Natural killer cell (primary cell): ENCODE measurements around the gene DLEC1. TPM values are rescaled to one million over a fixed set of nuclear protein-coding genes. Genes with fewer than 3 reads are reported as not detected.

Experiments
- ATAC-seq, 3 donors: fragments of 150-1000 bp in 2 of 3; fragments of 200-7000 bp in 1 of 3; cut with Tn5 transposase; 1 replicate in 1 of 3; 2 replicates in 2 of 3; pipeline ENCODE4 v1.10.0; 2021; ENCODE audit warnings: mild to moderate bottlenecking in 2 of 3, moderate library complexity in 2 of 3
- DNase-seq, 2 donors: peaks; one replicate each; pipeline versions ENCODE4 v3.0.0 to v3.0.0-alpha.2; 2013 to 2021; ENCODE audit warnings: mixed read lengths in 1 of 2
- H3K27ac ChIP-seq: one replicate; pipeline ENCODE4 v1.5.1; 2013; ENCODE audit warnings: mild to moderate bottlenecking, low read length
- H3K27me3 ChIP-seq: one replicate; pipeline ENCODE4 v1.6.1; 2013; ENCODE audit warnings: low read length; ENCODE audit not compliant: control insufficient read depth, insufficient read depth
- H3K36me3 ChIP-seq: one replicate; pipeline ENCODE4 v1.6.1; 2013; ENCODE audit warnings: low read length; ENCODE audit not compliant: control insufficient read depth, insufficient read depth
- H3K4me1 ChIP-seq: one replicate; pipeline ENCODE4 v1.6.1; 2013; ENCODE audit warnings: low read length; ENCODE audit not compliant: control insufficient read depth, insufficient read depth
- H3K4me3 ChIP-seq: one replicate; pipeline ENCODE4 v1.5.1; 2013; ENCODE audit warnings: low read length
- H3K9me3 ChIP-seq: one replicate; pipeline ENCODE4 v1.6.1; 2013; ENCODE audit warnings: low read length; ENCODE audit not compliant: control insufficient read depth, insufficient read depth
- H3K27ac Mint-ChIP-seq, 2 donors: one replicate each; pipeline ENCODE4 v1.8.0; 2022; ENCODE audit warnings: mild to moderate bottlenecking in 2 of 2, mixed read lengths in 2 of 2, moderate library complexity in 1 of 2
- H3K27me3 Mint-ChIP-seq, 2 donors: one replicate each; pipeline ENCODE4 v1.8.0; 2022; ENCODE audit warnings: low read depth in 2 of 2, mixed read lengths in 2 of 2
- H3K36me3 Mint-ChIP-seq: one replicate; pipeline ENCODE4 v1.8.0; 2022; ENCODE audit warnings: mixed read lengths
- H3K4me1 Mint-ChIP-seq, 2 donors: one replicate each; pipeline ENCODE4 v1.8.0; 2022; ENCODE audit warnings: mixed read lengths in 2 of 2
- H3K4me3 Mint-ChIP-seq: one replicate; pipeline ENCODE4 v1.8.0; 2022; ENCODE audit warnings: mild to moderate bottlenecking, moderate library complexity, mixed read lengths
- H3K9me3 Mint-ChIP-seq, 2 donors: one replicate each; pipeline ENCODE4 v1.8.0; 2022; ENCODE audit warnings: mixed read lengths in 2 of 2
- WGBS: methylation state at CpG from one replicate; pipeline ENCODE4 v1.1.7; 2013; ENCODE audit warnings: missing lambda C conversion rate; ENCODE audit not compliant: insufficient coverage; 5-methylcytosine and 5-hydroxymethylcytosine counted together
- intact Hi-C: fragments of 100-400 bp; cut with micrococcal nuclease; formaldehyde crosslinking; loops from one replicate; pipeline ENCODE4 v1.14.2; 2022
- total RNA-seq, 4 donors: library from RNA; stranded (reverse); fragments of 120-200 nt in 1 of 4; gene quantifications; one replicate each; pipeline versions ENCODE4 v1.2.3 to v1.2.4, GENCODE V29; 2013 to 2022
- TF ChIP-seq, protein P1 (sequence below): fragments of 200-600 bp; IDR thresholded peaks from one replicate; pipeline ENCODE4 v1.8.0; 2022; ENCODE audit warnings: antibody characterized with exemption

The DLEC1 gene
- total RNA-seq, 3 donors from 2014 or later (not counting 1 experiment from before 2014, with no cell fraction given), result 6.1 to 7.5 (median 7.0) TPM

DNA sequence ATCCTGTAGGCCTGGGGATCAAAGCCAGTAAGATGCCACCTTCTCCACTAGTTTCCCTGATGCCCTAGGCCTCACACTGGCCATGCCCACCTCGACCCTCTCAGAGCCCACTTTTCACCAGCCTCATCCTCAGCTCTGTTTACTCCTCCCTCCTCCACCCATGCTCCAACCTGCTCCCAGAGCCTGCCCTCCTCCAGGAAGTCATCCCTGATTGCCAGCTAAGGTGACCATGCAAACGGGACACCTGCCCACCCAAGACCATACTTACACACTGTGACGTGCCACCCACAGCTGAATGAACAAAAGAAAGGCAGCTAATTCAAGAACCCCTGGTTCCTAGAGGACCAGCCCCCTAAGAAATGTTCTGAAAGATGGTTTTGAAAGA lies 18.7 kb upstream of the DLEC1 start:
- no peaks in the 10 kb centered on the region for H3K27me3 Mint-ChIP-seq
- TF ChIP-seq, protein P1, sequence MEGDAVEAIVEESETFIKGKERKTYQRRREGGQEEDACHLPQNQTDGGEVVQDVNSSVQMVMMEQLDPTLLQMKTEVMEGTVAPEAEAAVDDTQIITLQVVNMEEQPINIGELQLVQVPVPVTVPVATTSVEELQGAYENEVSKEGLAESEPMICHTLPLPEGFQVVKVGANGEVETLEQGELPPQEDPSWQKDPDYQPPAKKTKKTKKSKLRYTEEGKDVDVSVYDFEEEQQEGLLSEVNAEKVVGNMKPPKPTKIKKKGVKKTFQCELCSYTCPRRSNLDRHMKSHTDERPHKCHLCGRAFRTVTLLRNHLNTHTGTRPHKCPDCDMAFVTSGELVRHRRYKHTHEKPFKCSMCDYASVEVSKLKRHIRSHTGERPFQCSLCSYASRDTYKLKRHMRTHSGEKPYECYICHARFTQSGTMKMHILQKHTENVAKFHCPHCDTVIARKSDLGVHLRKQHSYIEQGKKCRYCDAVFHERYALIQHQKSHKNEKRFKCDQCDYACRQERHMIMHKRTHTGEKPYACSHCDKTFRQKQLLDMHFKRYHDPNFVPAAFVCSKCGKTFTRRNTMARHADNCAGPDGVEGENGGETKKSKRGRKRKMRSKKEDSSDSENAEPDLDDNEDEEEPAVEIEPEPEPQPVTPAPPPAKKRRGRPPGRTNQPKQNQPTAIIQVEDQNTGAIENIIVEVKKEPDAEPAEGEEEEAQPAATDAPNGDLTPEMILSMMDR, result no peak
- Histone ChIP-seq H3K9me3 (peaks cover 3% of the 10 kb centered on the region), H3K36me3 (peaks cover 20% of the 10 kb centered on the region), H3K4me3 (no peak overlapping the region), H3K4me1 (peaks cover 22% of the 10 kb centered on the region), H3K27me3 (no peaks in the 10 kb centered on the region), H3K27ac (no peak overlapping the region)
- WGBS, result 70% methylated on average over 2 of the region's 3 CpGs
- ATAC-seq (no peak), DNase-seq (no peak)
- peaks cover 15 to 54% of the 10 kb centered on the region in 2 donors for H3K4me1 Mint-ChIP-seq
- peaks cover 3% of the 10 kb centered on the region for H3K36me3 Mint-ChIP-seq
- peaks cover 0 to 3% of the 10 kb centered on the region in 2 donors for H3K9me3 Mint-ChIP-seq
- peak overlapping the region in 1 of 2 donors; percentile 99 for H3K27ac Mint-ChIP-seq
- no peak overlapping the region for H3K4me3 Mint-ChIP-seq
- intact Hi-C loops, result no loop called here

DNA sequence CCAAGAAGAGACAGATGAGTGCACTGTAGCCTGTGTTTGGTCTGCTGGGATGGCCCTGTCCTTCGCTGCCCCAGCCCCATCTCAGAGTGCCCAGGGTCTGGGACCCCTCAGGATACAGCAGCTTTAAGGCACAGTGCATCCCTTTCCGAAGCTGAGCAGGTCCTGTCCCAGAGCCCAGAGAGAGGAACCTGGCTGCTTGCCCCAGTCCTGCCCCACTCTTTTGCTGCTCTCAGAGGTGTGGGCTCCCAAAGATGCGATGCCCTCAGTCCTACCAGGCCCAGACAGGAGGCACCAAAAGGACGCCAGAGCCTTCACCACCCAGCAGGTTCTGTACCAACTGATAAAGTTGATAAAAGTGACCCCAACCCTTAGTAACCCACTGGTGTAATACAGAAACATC lies 17.8 kb upstream of the DLEC1 start:
- no peak for ATAC-seq
- Histone ChIP-seq H3K4me3 (no peak overlapping the region), H3K9me3 (peaks cover 3% of the 10 kb centered on the region), H3K4me1 (peaks cover 31% of the 10 kb centered on the region), H3K27ac (no peak overlapping the region), H3K36me3 (peaks cover 13% of the 10 kb centered on the region), H3K27me3 (no peaks in the 10 kb centered on the region)
- TF ChIP-seq, protein P1, result no peak
- 89% methylated on average over 4 of the region's 4 CpGs for WGBS
- no peak for DNase-seq
- peaks cover 0 to 3% of the 10 kb centered on the region in 2 donors for H3K9me3 Mint-ChIP-seq
- no peaks in the 10 kb centered on the region for H3K27me3 Mint-ChIP-seq
- H3K4me3 Mint-ChIP-seq, result no peak overlapping the region
- H3K27ac Mint-ChIP-seq, result peak overlapping the region; percentile 30 to 99
- intact Hi-C loops, result no loop called here
- H3K36me3 Mint-ChIP-seq, result no peaks in the 10 kb centered on the region
- H3K4me1 Mint-ChIP-seq, result peaks cover 22 to 61% of the 10 kb centered on the region in 2 donors

DNA sequence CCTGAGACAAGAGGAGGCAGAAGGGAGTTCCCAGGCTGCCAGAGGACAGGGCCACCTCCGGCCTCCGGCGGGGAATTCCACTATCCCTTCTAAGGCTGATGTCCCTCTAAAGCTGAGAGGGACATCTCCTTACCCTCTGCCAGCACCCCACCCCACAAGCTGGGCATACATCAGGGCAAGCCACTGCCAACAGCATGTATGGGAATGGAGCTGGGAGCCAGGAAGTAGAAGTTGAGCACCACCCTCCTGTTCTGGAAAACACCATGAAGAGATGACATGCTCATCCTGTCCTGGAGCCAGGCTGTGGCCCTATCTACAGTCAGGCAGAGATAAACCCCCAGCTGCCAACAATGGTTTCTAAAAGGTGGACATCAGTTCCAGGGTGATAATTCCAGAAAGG lies 16.7 kb upstream of the DLEC1 start:
- Histone ChIP-seq H3K4me1 (peaks cover 32% of the 10 kb centered on the region), H3K9me3 (no peaks in the 10 kb centered on the region), H3K4me3 (no peak overlapping the region), H3K36me3 (peaks cover 6% of the 10 kb centered on the region), H3K27me3 (no peaks in the 10 kb centered on the region), H3K27ac (no peak overlapping the region)
- WGBS, result 56% methylated on average over 3 of the region's 3 CpGs
- H3K36me3 Mint-ChIP-seq, result no peaks in the 10 kb centered on the region
- H3K27ac Mint-ChIP-seq, result peak overlapping the region; percentile 30 to 99
- intact Hi-C loops, result no loop called here
- H3K27me3 Mint-ChIP-seq, result no peaks in the 10 kb centered on the region
- peaks cover 22 to 57% of the 10 kb centered on the region in 2 donors for H3K4me1 Mint-ChIP-seq
- TF ChIP-seq, protein P1, result no peak
- no peak overlapping the region for H3K4me3 Mint-ChIP-seq
- ATAC-seq (no peak), DNase-seq (no peak)
- no peaks in the 10 kb centered on the region for H3K9me3 Mint-ChIP-seq
